IMR-90 (cell line): Measurements from ENCODE around the gene XPNPEP2. TPM values are rescaled to one million over a fixed set of nuclear protein-coding genes. Genes with fewer than 3 reads are reported as not detected.

Experiments
- ATAC-seq: fragments of 200-7000 bp; cut with Tn5 transposase; 2 replicates; pipeline ENCODE4 v1.9.1; 2020; ENCODE audit warnings: low read depth, mild to moderate bottlenecking, moderate library complexity
- BruUV-seq: library from RNA; stranded (reverse); fragments of 400-500 nt; replicated peaks from 2 replicates; lab custom pipeline; 2021; lab: Mats Ljungman, UMichigan
- CTCF ChIA-PET: fragments of 300-600 bp; formaldehyde crosslinking; extraction: SDS; loops from one replicate; lab custom pipeline; 2021; ENCODE audit warnings: antibody characterized with exemption; lab: Yijun Ruan, JAX
- POLR2A ChIA-PET: fragments of 300-600 bp; sonication (Branson Sonifier 250); formaldehyde crosslinking; loops from one replicate; lab custom pipeline; 2022; ENCODE audit warnings: antibody characterized with exemption; ENCODE audit not compliant: unreplicated experiment; lab: Charles Lee
- DNase-seq: peaks from one replicate; pipeline ENCODE4 v3.0.0; 2013
- H2AFZ ChIP-seq: replicated peaks from 2 replicates; pipeline ENCODE3; 2013; ENCODE audit warnings: low read length, mild to moderate bottlenecking; ENCODE audit not compliant: poor library complexity
- H2AK5ac ChIP-seq: 2 replicates; pipeline ENCODE4 v1.6.1; 2013; ENCODE audit warnings: low read depth, low read length, inconsistent platforms
- H2AK9ac ChIP-seq: replicated peaks from 2 replicates; pipeline ENCODE3; 2013; ENCODE audit warnings: mild to moderate bottlenecking, low read depth, low read length, moderate library complexity; ENCODE audit not compliant: poor library complexity
- H2BK120ac ChIP-seq: 2 replicates; pipeline ENCODE4 v1.6.1; 2013; ENCODE audit warnings: low read depth, low read length, inconsistent platforms
- H2BK15ac ChIP-seq: 3 replicates; pipeline ENCODE4 v1.6.1; 2013; ENCODE audit warnings: low read depth, low read length, inconsistent platforms
- H2BK20ac ChIP-seq: 2 replicates; pipeline ENCODE4 v1.6.1; 2013; ENCODE audit warnings: low read depth, mild to moderate bottlenecking, inconsistent platforms, low read length, moderate library complexity
- H2BK5ac ChIP-seq: 2 replicates; pipeline ENCODE4 v1.6.1; 2013; ENCODE audit warnings: mild to moderate bottlenecking, low read depth, low read length, inconsistent platforms; ENCODE audit not compliant: poor library complexity, severe bottlenecking
- H3K14ac ChIP-seq: replicated peaks from 2 replicates; pipeline ENCODE4 v1.6.1; 2013; ENCODE audit warnings: low read depth, low read length, inconsistent platforms
- H3K18ac ChIP-seq: 2 replicates; pipeline ENCODE4 v1.6.1; 2013; ENCODE audit warnings: low read depth, low read length, control low read depth
- H3K23ac ChIP-seq: 2 replicates; pipeline ENCODE4 v1.6.1; 2013; ENCODE audit warnings: low read depth, low read length, inconsistent platforms
- H3K27ac ChIP-seq: 2 replicates; pipeline ENCODE4 v1.5.1; 2013; ENCODE audit warnings: mild to moderate bottlenecking, control low read depth, low read length; ENCODE audit not compliant: insufficient read depth
- H3K27me3 ChIP-seq: 2 replicates; pipeline ENCODE4 v1.6.1; 2013; ENCODE audit warnings: low read length; ENCODE audit not compliant: control insufficient read depth, insufficient read depth
- H3K36me3 ChIP-seq: 2 replicates; pipeline ENCODE4 v1.6.1; 2013; ENCODE audit warnings: low read length, mixed read lengths; ENCODE audit not compliant: control insufficient read depth, insufficient read depth
- H3K4ac ChIP-seq: 2 replicates; pipeline ENCODE4 v1.6.1; 2013; ENCODE audit warnings: low read depth, low read length, inconsistent platforms
- H3K4me1 ChIP-seq: 2 replicates; pipeline ENCODE4 v1.6.1; 2013; ENCODE audit warnings: low read length, mixed read lengths; ENCODE audit not compliant: control insufficient read depth, insufficient read depth
- H3K4me2 ChIP-seq: 2 replicates; pipeline ENCODE4 v1.6.1; 2013; ENCODE audit warnings: low read depth, mild to moderate bottlenecking, control low read depth, low read length, moderate library complexity
- H3K4me3 ChIP-seq: 2 replicates; pipeline ENCODE4 v1.5.1; 2013; ENCODE audit warnings: low read depth, mild to moderate bottlenecking, control low read depth, low read length, moderate library complexity; ENCODE audit not compliant: insufficient read depth
- H3K56ac ChIP-seq: 2 replicates; pipeline ENCODE4 v1.6.1; 2013; ENCODE audit warnings: low read length, inconsistent platforms; ENCODE audit not compliant: insufficient read depth; ENCODE audit errors: extremely low read depth
- H3K79me1 ChIP-seq, 2 experiments: 2 replicates each; pipeline ENCODE4 v1.6.1; 2013; ENCODE audit warnings: low read length in 2 of 2, inconsistent platforms in 1 of 2, low read depth in 1 of 2
- H3K9ac ChIP-seq: 2 replicates; pipeline ENCODE4 v1.6.1; 2013; ENCODE audit warnings: low read depth, low read length, control low read depth
- H3K9me1 ChIP-seq: 2 replicates; pipeline ENCODE4 v1.6.1; 2013; ENCODE audit warnings: low read length, inconsistent platforms; ENCODE audit not compliant: insufficient read depth
- H3K9me3 ChIP-seq: 2 replicates; pipeline ENCODE4 v1.6.1; 2013; ENCODE audit warnings: low read length; ENCODE audit not compliant: control insufficient read depth, insufficient read depth
- H4K20me1 ChIP-seq: 2 replicates; pipeline ENCODE4 v1.6.1; 2013; ENCODE audit warnings: low read length, inconsistent platforms; ENCODE audit not compliant: insufficient read depth
- H4K5ac ChIP-seq: 2 replicates; pipeline ENCODE4 v1.6.1; 2013; ENCODE audit warnings: mild to moderate bottlenecking, low read depth, low read length, control low read depth
- H4K8ac ChIP-seq, 2 experiments: 2 replicates each; pipeline ENCODE4 v1.6.1; 2013; ENCODE audit warnings: low read depth in 2 of 2, low read length in 2 of 2, control low read depth in 1 of 2, inconsistent platforms in 1 of 2
- H4K91ac ChIP-seq: 2 replicates; pipeline ENCODE4 v1.6.1; 2013; ENCODE audit warnings: low read depth, low read length, inconsistent platforms; ENCODE audit not compliant: insufficient read depth
- BHLHE40 ChIP-seq: fragments of 150-350 bp; IDR thresholded peaks from 2 replicates; pipeline ENCODE4 v1.6.1; 2016; ENCODE audit warnings: mild to moderate bottlenecking, low read depth, low read length
- CEBPB ChIP-seq: IDR thresholded peaks from 2 replicates; pipeline ENCODE4 v1.6.1; 2012; ENCODE audit warnings: low read depth, low read length, improper control_type of control experiment
- CHD1 ChIP-seq: IDR thresholded peaks from 2 replicates; pipeline ENCODE4 v1.6.1; 2012; ENCODE audit warnings: low read depth, low read length, improper control_type of control experiment
- CTCF ChIP-seq: conservative IDR thresholded peaks from 2 replicates; pipeline ENCODE4 v1.5.1; 2012; ENCODE audit warnings: mild to moderate bottlenecking, low read depth, low read length, improper control_type of control experiment
- ELK1 ChIP-seq: fragments of 150-350 bp; IDR thresholded peaks from 2 replicates; pipeline ENCODE4 v1.6.1; 2016; ENCODE audit warnings: low read depth, mild to moderate bottlenecking, low read length, moderate library complexity, borderline replicate concordance
- FOS ChIP-seq: fragments of 150-350 bp; IDR thresholded peaks from 2 replicates; pipeline ENCODE4 v1.6.1; 2016; ENCODE audit warnings: low read depth, low read length
- MAFK ChIP-seq: IDR thresholded peaks from 2 replicates; pipeline ENCODE4 v1.6.1; 2012; ENCODE audit warnings: low read depth, low read length, improper control_type of control experiment
- MAZ ChIP-seq: IDR thresholded peaks from 2 replicates; pipeline ENCODE4 v1.6.1; 2012; ENCODE audit warnings: low read depth, mild to moderate bottlenecking, low read length, improper control_type of control experiment, moderate library complexity, borderline replicate concordance
- MXI1 ChIP-seq: IDR thresholded peaks from 2 replicates; pipeline ENCODE4 v1.6.1; 2012; ENCODE audit warnings: low read depth, mild to moderate bottlenecking, low read length, moderate library complexity, borderline replicate concordance
- NFE2L2 ChIP-seq: fragments of 150-350 bp; IDR thresholded peaks from 2 replicates; pipeline ENCODE4 v1.6.1; 2016; ENCODE audit warnings: low read depth, mild to moderate bottlenecking, low read length
- POLR2A ChIP-seq: IDR thresholded peaks from 2 replicates; pipeline ENCODE4 v1.6.1; 2012; ENCODE audit warnings: mild to moderate bottlenecking, low read depth, low read length
- RAD21 ChIP-seq: IDR thresholded peaks from 2 replicates; pipeline ENCODE4 v1.6.1; 2012; ENCODE audit warnings: low read length, improper control_type of control experiment
- RCOR1 ChIP-seq: IDR thresholded peaks from 2 replicates; pipeline ENCODE4 v1.6.1; 2012; ENCODE audit warnings: mild to moderate bottlenecking, low read length, improper control_type of control experiment; ENCODE audit not compliant: insufficient replicate concordance
- RFX5 ChIP-seq: IDR thresholded peaks from 2 replicates; pipeline ENCODE4 v1.8.0; 2012; ENCODE audit warnings: low read depth, mild to moderate bottlenecking, low read length, moderate library complexity
- SMC3 ChIP-seq: fragments of 150-350 bp; IDR thresholded peaks from 2 replicates; pipeline ENCODE4 v1.6.1; 2016; ENCODE audit warnings: low read depth, mild to moderate bottlenecking, antibody characterized with exemption, low read length, moderate library complexity
- USF2 ChIP-seq: fragments of 150-350 bp; IDR thresholded peaks from 2 replicates; pipeline ENCODE4 v1.6.1; 2017; ENCODE audit warnings: mild to moderate bottlenecking, antibody characterized with exemption, low read length, low read depth
- WGBS, 2 experiments: methylation state at CpG; one replicate each; pipeline versions ENCODE4 v1.1.5 to v1.1.7; 2013; ENCODE audit warnings: missing lambda C conversion rate in 2 of 2; ENCODE audit not compliant: insufficient read length in 1 of 2; ENCODE audit errors: extremely low coverage in 2 of 2; 5-methylcytosine and 5-hydroxymethylcytosine counted together
- dilution Hi-C: fragments of 300-500 bp; cut with HindIII; formaldehyde crosslinking; loops from one replicate; pipeline ENCODE4 v1.14.3; 2018; ENCODE audit warnings: low sequenced_read_pairs; ENCODE audit not compliant: unreplicated experiment
- in situ Hi-C: fragments of 300-500 bp; cut with MboI; formaldehyde crosslinking; loops from 3 replicates; pipeline ENCODE4 v1.14.3; 2019; ENCODE audit warnings: low sequenced_read_pairs, inconsistent platforms, mixed read lengths
- intact Hi-C: fragments of 100-400 bp; cut with micrococcal nuclease; formaldehyde crosslinking; loops from 2 replicates; pipeline ENCODE4 v1.10.0; 2022
- polyA plus RNA-seq, 3 experiments: library from polyadenylated mRNA; depleted of rRNA; stranded (reverse); fragments of >200 nt; gene quantifications; 2 replicates each; pipeline ENCODE4 v1.2.3, GENCODE V29; 2012; ENCODE audit warnings: low replicate concordance in 1 of 3
- total RNA-seq: library from RNA; depleted of rRNA; stranded (reverse); fragments of >200 nt; gene quantifications from 2 replicates; pipeline ENCODE4 v1.2.3, GENCODE V29; 2012

The XPNPEP2 gene
- total and polyA plus RNA-seq, 2 of the 4 experiments (the other 2 are of a cell fraction) = under 0.01 to 0.07 TPM

DNA sequence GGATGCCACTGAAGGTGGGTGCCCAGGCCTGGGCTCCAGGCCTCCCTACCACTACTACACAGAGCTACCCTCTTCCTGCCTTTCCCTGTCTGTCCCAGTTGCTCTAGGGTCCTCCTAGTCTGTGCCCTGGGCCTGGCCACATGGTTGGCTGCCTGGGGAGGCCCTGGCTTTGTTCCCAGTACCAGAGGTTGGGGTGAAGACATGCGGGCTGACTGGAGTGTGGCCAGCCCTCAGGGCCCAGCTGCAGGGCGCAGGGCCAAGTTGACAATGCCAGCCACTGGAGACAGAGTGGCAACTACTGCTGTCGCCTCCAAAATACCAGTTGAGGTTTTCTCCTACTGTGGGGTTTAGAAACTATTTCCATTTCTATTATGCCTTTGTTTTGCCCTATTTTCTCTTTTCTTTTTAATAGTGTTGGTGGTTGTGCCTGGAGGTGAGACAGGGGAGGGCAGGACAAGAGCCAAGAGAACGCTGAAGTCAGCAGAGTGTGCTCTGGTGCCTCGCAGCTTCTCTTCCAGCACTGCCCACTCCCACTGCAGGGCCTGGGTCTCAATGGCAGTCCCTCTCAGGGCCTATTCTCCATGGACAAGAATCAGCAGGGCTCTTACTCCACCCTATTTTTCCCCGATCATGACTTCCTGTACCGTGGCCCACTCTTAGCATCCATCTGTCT, 32.2 kb upstream of the XPNPEP2 start:
- Histone ChIP-seq H2BK5ac (no peak overlapping the region), H3K14ac (no peak overlapping the region), H2BK20ac (no peak overlapping the region), H3K27me3 (peaks cover 20% of the 10 kb centered on the region; the same call in 1 of the 2 replicates), H4K91ac (no peak overlapping the region), H4K5ac (no peak overlapping the region), H4K8ac (no peak overlapping the region), H2BK15ac (no peak overlapping the region), H3K79me1 (no peaks in the 10 kb centered on the region), H3K9me3 (no peaks in the 10 kb centered on the region; the same call in none of the 2 replicates), H2BK120ac (no peak overlapping the region), H3K4me3 (no peak overlapping the region), H3K9me1 (no peaks in the 10 kb centered on the region), H3K4ac (no peak overlapping the region), H3K18ac (no peak overlapping the region), H3K56ac (no peak overlapping the region), H3K27ac (no peak overlapping the region), H3K4me2 (no peak overlapping the region), H3K4me1 (no peaks in the 10 kb centered on the region), H4K20me1 (no peaks in the 10 kb centered on the region), H3K9ac (no peak overlapping the region), H2AK5ac (no peak overlapping the region), H3K23ac (no peak overlapping the region), H2AFZ (no peak overlapping the region), H3K36me3 (no peaks in the 10 kb centered on the region), H2AK9ac (no peak overlapping the region)
- no peak for TF ChIP-seq SMC3
- TF ChIP-seq ELK1 = no peak
- no peak for TF ChIP-seq MAFK
- no peak for TF ChIP-seq MXI1
- no peak for TF ChIP-seq BHLHE40
- no peak for TF ChIP-seq NFE2L2
- no peak for TF ChIP-seq CEBPB
- TF ChIP-seq RCOR1 = no peak
- no peak for TF ChIP-seq RFX5
- TF ChIP-seq RAD21 = no peak
- no peak for TF ChIP-seq POLR2A
- TF ChIP-seq CTCF = no peak
- TF ChIP-seq USF2 = no peak
- no peak for TF ChIP-seq MAZ
- TF ChIP-seq FOS = no peak
- no peak for TF ChIP-seq CHD1
- in situ Hi-C loops (no loop called here), intact Hi-C loops (no loop called here), dilution Hi-C loops (no loop called here)
- WGBS, 2 experiments = 48% methylated on average over 3 of the region's 7 CpGs; no CpG with 5 or more reads in 1 of the 2 experiments
- ATAC-seq (no peak), DNase-seq (no peak)
- POLR2A ChIA-PET = interaction anchor here (1.2 kb wide), 1 partner anchor 11 kb away, joined by 4 read pairs; no protein-coding TSS in a partner anchor
- CTCF ChIA-PET = no interaction called here
- BruUV-seq = no TSS peak
